ENCODE data around the gene ATF7IP2. TPM values are rescaled to one million over a fixed set of nuclear protein-coding genes. Genes with fewer than 3 reads are reported as not detected.
"Not testable (repeated sequence)": the region's sequence is repeated elsewhere in the genome, so short reads cannot be mapped to it uniquely, and the experiment has no call there.

ATF7IP2 gene
- polyA plus RNA-seq, 4 donors: 14.7 to 31.1 (median 20.9) TPM

DNA sequence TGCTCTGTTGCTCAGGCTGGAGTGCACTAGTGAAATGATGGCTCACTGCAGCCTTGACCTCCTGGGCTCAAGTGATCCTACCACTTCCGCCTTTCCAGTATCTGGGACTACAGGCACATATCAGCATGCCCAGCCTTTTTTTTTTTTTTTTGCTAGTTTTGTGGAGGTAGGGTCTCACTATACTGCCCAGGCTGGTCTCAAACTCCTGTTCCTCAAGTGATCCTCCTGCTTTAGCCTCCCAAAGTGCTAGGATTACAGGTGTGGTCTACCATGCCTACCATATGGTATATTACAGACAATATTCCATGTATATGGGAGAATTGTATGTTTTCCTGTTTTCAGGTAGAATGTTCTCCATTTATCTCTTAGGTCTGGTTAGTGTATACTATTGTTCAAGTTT, 12.3 kb upstream of the ATF7IP2 start:
- no peak for DNase-seq (ENCODE audit: low read depth in 4 of 4, low spot score in 2 of 4)

DNA sequence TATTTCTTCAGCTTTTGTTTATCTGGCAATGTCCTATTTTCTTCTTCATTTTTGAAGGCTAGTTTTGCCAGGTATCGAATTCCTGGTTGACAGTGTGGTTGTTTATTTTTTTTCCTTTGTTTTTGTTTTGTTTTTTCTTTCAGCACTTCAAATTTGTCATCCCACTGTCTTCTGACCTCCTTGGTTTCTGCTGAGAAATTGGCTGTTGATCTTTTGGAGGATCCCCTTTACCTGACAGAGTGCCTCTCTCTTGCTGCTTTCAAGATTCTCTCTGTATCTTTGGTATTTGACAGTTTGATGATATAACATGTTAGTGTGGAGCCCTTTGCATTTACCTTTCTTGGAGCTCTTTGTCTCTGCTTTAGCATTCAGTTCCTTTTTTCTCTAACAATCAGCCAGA, 9.6 kb upstream of the ATF7IP2 start:
- DNase-seq (ENCODE audit: low read depth in 4 of 4, low spot score in 2 of 4): no peak

GRCh38 chr16:10383626-10384025, 2.2 kb upstream of the ATF7IP2 start:
- DNase-seq (ENCODE audit: low read depth in 4 of 4, low spot score in 2 of 4): no peak

GRCh38 chr16:10386517-10387100, 748 bp downstream of the ATF7IP2 start:
- peak in 2 of 4 donors; percentile 18 to 41 for DNase-seq (ENCODE audit: low read depth in 4 of 4, low spot score in 2 of 4)

- DNase-seq (ENCODE audit: low read depth in 4 of 4, low spot score in 2 of 4): peak in 1 of 4 donors; percentile 10
These were observed 1.3 kb downstream of the ATF7IP2 start for GRCh38 chr16:10387188-10387617.

DNA sequence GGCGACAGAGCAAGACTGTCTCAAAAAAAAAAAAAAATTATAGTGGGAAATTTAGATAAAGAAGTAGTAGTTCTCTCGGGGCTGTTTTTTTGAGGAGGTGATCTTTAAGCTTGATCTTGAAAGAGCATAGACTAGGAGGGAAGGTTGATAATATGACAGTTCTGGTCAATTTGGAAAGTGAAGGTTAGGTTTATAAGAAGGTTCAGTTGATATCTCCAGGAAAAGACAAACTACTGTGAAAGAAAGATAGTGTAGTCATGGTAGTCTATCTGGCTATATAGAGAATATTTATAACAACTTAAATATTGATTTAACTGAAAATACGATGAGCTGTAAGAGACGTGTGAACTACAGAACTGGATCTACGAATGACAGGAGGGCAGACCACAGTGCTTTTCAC, 3.1 kb downstream of the ATF7IP2 start:
- no peak for DNase-seq (ENCODE audit: low read depth in 4 of 4, low spot score in 2 of 4)

GRCh38 chr16:10390330-10390729, 4.5 kb downstream of the ATF7IP2 start:
- no peak for DNase-seq (ENCODE audit: low read depth in 4 of 4, low spot score in 2 of 4)

DNA sequence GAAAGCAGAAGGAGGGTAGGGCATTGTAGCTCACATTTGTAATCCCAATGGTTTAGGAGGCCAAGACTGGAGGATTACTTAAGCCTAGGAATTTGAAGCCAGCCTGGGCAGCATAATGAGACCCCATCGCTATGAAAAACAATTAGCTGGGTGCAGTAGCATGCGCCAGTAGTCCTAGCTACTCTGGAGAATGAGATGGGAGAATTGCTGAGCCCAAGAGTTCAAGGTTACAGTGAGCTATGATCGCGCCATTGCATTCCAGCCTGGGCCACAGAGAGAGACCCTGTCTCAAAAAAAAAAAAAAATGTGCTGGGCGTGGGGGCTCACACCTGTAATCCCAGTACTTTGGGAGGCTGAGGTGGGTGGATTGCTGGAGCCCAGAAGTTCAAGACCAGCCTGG, 5.0 kb downstream of the ATF7IP2 start:
- no peak for DNase-seq (ENCODE audit: low read depth in 4 of 4, low spot score in 2 of 4)

- no peak for DNase-seq (ENCODE audit: low read depth in 4 of 4, low spot score in 2 of 4)
These were observed 5.5 kb downstream of the ATF7IP2 start for GRCh38 chr16:10391339-10391738.

DNA sequence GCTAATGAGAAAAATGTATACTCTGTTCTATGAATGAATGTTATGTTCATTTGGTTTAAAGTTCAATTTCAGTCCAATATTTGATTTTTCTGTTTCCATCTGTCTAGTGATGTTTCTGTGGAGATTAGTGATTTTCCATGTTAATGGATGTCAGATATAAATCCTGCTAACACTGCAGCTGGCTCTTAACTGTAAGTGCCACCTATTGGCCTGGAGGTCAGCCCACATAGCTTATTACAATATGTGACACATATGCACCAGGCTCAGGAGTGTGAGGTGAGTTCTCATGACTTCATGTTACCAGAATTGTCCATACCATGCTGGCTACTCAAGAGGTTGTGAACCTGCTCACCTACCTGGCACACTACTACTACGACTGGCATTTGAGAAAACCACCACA, 17.1 kb downstream of the ATF7IP2 start:
- DNase-seq (ENCODE audit: low read depth in 4 of 4, low spot score in 2 of 4): no peak

- no peak for DNase-seq (ENCODE audit: low read depth in 4 of 4, low spot score in 2 of 4)
These were observed 19.6 kb downstream of the ATF7IP2 start for GRCh38 chr16:10405386-10405939.

GRCh38 chr16:10408824-10409381, 23.0 kb downstream of the ATF7IP2 start:
- DNase-seq (ENCODE audit: low read depth in 4 of 4, low spot score in 2 of 4): no peak

- not testable (repeated sequence) for DNase-seq (ENCODE audit: low read depth in 4 of 4, low spot score in 2 of 4)
These were observed 23.9 kb downstream of the ATF7IP2 start for GRCh38 chr16:10409713-10410112.

GRCh38 chr16:10410469-10410868, 24.6 kb downstream of the ATF7IP2 start:
- DNase-seq (ENCODE audit: low read depth in 4 of 4, low spot score in 2 of 4): no peak

DNA sequence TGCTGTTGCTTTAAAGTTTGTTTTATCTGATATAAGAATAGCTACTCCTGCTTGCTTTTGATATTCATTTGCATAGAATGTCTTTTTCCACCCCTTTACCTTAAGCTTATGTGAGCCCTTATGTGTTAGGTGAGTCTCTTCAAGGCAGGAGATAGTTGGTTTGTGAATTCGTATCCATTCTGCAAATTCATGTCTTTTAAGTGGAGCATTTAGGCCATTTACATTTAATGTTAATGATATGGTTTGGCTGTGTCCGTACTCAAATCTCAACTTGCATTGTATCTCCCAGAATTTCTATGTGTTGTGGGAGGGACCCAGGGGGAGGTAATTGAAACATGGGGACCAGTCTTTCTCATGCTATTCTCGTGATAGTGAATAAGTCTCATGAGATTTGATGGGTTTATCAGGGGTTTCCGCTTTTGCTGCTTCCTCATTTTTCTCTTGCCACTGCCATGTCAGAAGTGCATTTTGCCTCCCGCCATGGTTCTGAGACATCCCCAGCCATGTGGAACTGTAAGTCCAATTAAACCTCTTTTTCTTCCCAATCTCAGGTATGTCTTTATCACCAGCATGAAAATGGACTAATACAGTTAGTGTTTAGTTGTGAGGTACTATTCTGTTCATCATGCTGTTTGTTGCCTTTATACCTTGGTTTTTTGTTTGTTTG, 27.2 kb downstream of the ATF7IP2 start:
- no peak for DNase-seq (ENCODE audit: low read depth in 4 of 4, low spot score in 2 of 4)

DNA sequence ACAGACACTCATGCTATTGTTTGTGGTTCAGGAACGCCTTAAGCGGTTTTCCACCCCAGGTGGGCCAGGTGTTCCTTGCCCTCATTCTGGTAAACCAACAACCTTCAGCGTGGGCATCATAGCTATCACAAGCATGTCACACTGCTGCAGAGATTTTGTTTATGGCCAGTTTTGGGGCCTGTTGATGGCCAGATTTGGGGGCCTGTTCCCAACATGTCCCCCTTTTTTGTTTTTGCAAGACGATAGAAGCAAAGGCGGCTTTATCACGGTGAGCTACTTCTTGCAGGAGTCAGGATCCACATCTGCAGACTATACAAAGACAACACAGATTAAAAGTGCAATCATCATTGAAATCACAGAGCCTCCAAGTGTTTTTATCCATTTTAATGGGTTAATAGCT, 32.3 kb downstream of the ATF7IP2 start:
- not testable (repeated sequence) for DNase-seq (ENCODE audit: low read depth in 4 of 4, low spot score in 2 of 4)

GRCh38 chr16:10419701-10420100, 33.8 kb downstream of the ATF7IP2 start:
- DNase-seq (ENCODE audit: low read depth in 4 of 4, low spot score in 2 of 4): no peak

DNA sequence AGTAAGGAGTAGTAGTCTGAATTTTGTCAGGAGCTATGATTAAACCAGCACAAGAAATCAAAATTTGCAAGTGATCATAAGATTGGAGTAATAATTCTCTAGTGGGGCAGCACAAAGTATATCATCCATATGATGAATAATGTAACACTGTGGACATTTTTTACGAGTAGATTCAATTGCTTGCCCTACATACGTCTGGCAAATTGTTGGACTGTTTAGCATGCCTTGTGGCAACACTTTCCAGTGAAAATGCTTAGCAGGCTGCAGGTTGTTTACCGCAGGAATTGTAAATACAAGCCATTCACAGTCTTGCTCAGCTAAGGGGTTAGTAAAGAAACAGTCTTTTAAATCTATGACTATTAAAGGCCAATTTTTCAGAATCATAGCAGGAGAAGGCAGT, 35.7 kb downstream of the ATF7IP2 start:
- no peak for DNase-seq (ENCODE audit: low read depth in 4 of 4, low spot score in 2 of 4)

GRCh38 chr16:10428433-10429168, 42.7 kb downstream of the ATF7IP2 start:
- no peak for DNase-seq (ENCODE audit: low read depth in 4 of 4, low spot score in 2 of 4)

GRCh38 chr16:10429299-10429969, 43.6 kb downstream of the ATF7IP2 start:
- DNase-seq (ENCODE audit: low read depth in 4 of 4, low spot score in 2 of 4): not testable (repeated sequence)

DNA sequence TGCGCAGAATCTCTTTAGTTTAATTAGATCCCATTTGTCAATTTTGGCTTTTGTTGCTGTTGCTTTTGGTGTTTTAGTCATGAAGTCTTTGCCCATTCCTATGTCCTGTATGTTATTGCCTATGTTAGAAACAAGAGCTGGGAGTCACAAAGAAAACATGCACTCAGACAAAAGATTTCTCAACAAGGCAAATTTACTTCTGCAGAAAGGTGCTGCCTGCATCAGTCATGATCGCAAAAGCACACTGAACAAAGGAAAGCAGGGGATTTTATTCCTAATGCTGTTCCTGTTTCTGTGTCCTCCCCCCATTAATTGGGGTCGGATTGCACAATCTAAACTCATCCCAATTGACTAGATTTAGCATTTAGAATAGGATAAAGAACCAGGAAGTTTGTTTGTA, 55.9 kb downstream of the ATF7IP2 start:
- DNase-seq (ENCODE audit: low read depth in 4 of 4, low spot score in 2 of 4): no peak

Data from left renal cortex interstitium (tissue), 4 donors.